ENCODE data around the gene KRT4. TPM values are rescaled to one million over a fixed set of nuclear protein-coding genes. Genes with fewer than 3 reads are reported as not detected.

The KRT4 gene
- total RNA-seq, 2 donors from 2014 or later = 6.4 to 12.7 TPM

DNA sequence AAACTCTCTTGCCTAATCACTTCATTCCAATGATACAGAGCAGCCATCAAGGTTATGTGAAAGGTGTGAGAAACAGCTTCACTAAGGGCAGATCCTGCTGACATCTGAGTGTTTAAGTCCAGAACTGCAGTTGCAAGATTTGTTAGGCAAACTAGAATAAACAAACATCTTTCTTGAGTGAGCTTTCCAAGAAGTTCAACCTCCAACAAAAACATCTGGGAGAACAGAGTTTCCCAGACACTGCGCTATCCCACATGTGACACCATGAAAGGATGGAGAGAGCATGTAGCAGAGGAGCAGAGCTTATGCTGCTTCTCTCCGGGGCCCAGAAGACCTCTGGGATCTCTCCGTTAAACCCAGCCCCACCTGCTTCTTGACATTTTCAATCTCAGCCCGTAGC is 42.4 kb downstream of the KRT4 start:
- H3K36me3 ChIP-seq = no peaks in the 10 kb centered on the region
- peaks cover 2% of the 10 kb centered on the region for H3K27me3 ChIP-seq (replicated peaks; ENCODE audit: insufficient read depth)

DNA sequence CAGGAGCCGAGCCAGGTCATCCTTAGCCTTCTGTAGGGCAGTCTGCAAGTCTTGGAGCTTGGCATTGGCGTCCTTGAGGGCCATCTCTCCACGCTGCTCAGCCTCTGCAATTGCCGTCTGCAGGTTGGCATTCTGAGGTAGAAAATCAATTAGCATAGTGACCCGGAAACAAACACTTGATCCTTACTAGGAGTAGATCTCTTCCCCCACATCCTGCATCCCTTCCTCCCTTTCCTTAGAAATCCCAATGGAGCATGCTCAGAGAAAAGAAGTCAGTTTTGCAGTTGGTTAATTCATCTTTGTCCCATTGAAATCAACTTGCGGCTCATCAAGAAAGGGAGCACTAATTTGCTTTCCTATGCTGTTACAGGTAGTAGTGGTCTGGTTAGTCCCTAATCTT is 42.8 kb downstream of the KRT4 start:
- intact Hi-C loops (cut with DNase I) = no loop called here

More for the DNA sequence above, 42.4 kb downstream of the KRT4 start:
- intact Hi-C loops (cut with DNase I) = no loop called here
- DNase-seq (ENCODE audit: low spot score) = no peak
- TF ChIP-seq, protein P1, sequence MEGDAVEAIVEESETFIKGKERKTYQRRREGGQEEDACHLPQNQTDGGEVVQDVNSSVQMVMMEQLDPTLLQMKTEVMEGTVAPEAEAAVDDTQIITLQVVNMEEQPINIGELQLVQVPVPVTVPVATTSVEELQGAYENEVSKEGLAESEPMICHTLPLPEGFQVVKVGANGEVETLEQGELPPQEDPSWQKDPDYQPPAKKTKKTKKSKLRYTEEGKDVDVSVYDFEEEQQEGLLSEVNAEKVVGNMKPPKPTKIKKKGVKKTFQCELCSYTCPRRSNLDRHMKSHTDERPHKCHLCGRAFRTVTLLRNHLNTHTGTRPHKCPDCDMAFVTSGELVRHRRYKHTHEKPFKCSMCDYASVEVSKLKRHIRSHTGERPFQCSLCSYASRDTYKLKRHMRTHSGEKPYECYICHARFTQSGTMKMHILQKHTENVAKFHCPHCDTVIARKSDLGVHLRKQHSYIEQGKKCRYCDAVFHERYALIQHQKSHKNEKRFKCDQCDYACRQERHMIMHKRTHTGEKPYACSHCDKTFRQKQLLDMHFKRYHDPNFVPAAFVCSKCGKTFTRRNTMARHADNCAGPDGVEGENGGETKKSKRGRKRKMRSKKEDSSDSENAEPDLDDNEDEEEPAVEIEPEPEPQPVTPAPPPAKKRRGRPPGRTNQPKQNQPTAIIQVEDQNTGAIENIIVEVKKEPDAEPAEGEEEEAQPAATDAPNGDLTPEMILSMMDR (IDR thresholded peaks at IDR 0.05) = no peak
- no peak for TF ChIP-seq POLR2A (IDR thresholded peaks at IDR 0.05)
- no peak for TF ChIP-seq POLR2AphosphoS5 (IDR thresholded peaks at IDR 0.05)
- no peak overlapping the region for H3K4me3 ChIP-seq
- WGBS = 75% methylated on average over 4 of the region's 4 CpGs
- no peak overlapping the region for H3K27ac ChIP-seq
- H3K4me1 ChIP-seq (replicated peaks) = no peaks in the 10 kb centered on the region
- no peaks in the 10 kb centered on the region for H3K9me3 ChIP-seq

DNA sequence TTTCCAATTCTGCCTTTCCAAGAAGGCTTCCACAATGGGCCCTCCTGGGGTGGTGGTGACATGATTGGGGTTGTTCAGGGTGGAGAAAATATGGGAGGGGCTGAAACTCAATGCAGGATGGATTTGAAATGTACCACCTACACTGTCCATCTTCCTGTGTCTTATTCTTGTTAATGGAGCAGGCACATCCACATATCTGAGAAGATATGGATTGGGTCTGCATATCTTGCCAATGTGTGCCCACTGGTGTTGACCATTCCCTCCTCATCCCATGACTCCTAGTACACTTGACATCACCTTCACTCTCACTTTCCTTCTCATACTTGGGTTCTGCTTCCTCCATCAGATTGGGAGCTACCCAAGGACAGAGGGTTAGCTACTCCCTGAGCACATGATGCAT is 44.0 kb downstream of the KRT4 start:
- Histone ChIP-seq H3K4me3 (no peak overlapping the region), H3K27ac (no peak overlapping the region), H3K9me3 (no peaks in the 10 kb centered on the region), H3K36me3 (no peaks in the 10 kb centered on the region), H3K27me3 (replicated peaks; ENCODE audit: insufficient read depth) (peaks cover 2% of the 10 kb centered on the region), H3K4me1 (replicated peaks) (no peaks in the 10 kb centered on the region)
- intact Hi-C loops (cut with DNase I) = no loop called here
- DNase-seq (ENCODE audit: low spot score) = no peak
- TF ChIP-seq POLR2A (IDR thresholded peaks at IDR 0.05) (no peak), POLR2AphosphoS5 (IDR thresholded peaks at IDR 0.05) (no peak)
- TF ChIP-seq, protein P1 (IDR thresholded peaks at IDR 0.05) = no peak

More for the DNA sequence above, 42.8 kb downstream of the KRT4 start:
- Histone ChIP-seq H3K4me3 (no peak overlapping the region), H3K27me3 (replicated peaks; ENCODE audit: insufficient read depth) (peaks cover 2% of the 10 kb centered on the region), H3K4me1 (replicated peaks) (no peaks in the 10 kb centered on the region), H3K36me3 (no peaks in the 10 kb centered on the region), H3K9me3 (no peaks in the 10 kb centered on the region), H3K27ac (no peak overlapping the region)
- WGBS = 90% methylated on average over 6 of the region's 6 CpGs
- TF ChIP-seq POLR2AphosphoS5 (IDR thresholded peaks at IDR 0.05) (no peak), POLR2A (IDR thresholded peaks at IDR 0.05) (no peak)
- TF ChIP-seq, protein P1 (IDR thresholded peaks at IDR 0.05) = no peak
- no peak for DNase-seq (ENCODE audit: low spot score)

- TF ChIP-seq POLR2A (IDR thresholded peaks at IDR 0.05) = no peak
- no peak for TF ChIP-seq POLR2AphosphoS5 (IDR thresholded peaks at IDR 0.05)
- TF ChIP-seq, protein P1 (IDR thresholded peaks at IDR 0.05) = no peak
- no peak for DNase-seq (ENCODE audit: low spot score)
- 78% methylated on average over 3 of the region's 3 CpGs for WGBS
- Histone ChIP-seq H3K27me3 (replicated peaks; ENCODE audit: insufficient read depth) (peaks cover 2% of the 10 kb centered on the region), H3K36me3 (no peaks in the 10 kb centered on the region), H3K4me3 (no peak overlapping the region), H3K9me3 (no peaks in the 10 kb centered on the region), H3K27ac (no peak overlapping the region), H3K4me1 (replicated peaks) (no peaks in the 10 kb centered on the region)
- intact Hi-C loops (cut with DNase I) = no loop called here
Observed at GRCh38 chr12:52769354-52769753, 44.6 kb downstream of the KRT4 start.

- TF ChIP-seq, protein P1 (IDR thresholded peaks at IDR 0.05) = no peak
- TF ChIP-seq POLR2AphosphoS5 (IDR thresholded peaks at IDR 0.05) (no peak), POLR2A (IDR thresholded peaks at IDR 0.05) (no peak)
- intact Hi-C loops (cut with DNase I) = no loop called here
- Histone ChIP-seq H3K9me3 (no peaks in the 10 kb centered on the region), H3K36me3 (no peaks in the 10 kb centered on the region), H3K27me3 (replicated peaks; ENCODE audit: insufficient read depth) (no peaks in the 10 kb centered on the region), H3K27ac (no peak overlapping the region), H3K4me3 (no peak overlapping the region), H3K4me1 (replicated peaks) (no peaks in the 10 kb centered on the region)
- DNase-seq (ENCODE audit: low spot score) = no peak
- 86% methylated on average over 10 of the region's 10 CpGs for WGBS
Observed at GRCh38 chr12:52768479-52769200, 45.3 kb downstream of the KRT4 start.
